Measurements from ENCODE around the gene SNX20.

DNA sequence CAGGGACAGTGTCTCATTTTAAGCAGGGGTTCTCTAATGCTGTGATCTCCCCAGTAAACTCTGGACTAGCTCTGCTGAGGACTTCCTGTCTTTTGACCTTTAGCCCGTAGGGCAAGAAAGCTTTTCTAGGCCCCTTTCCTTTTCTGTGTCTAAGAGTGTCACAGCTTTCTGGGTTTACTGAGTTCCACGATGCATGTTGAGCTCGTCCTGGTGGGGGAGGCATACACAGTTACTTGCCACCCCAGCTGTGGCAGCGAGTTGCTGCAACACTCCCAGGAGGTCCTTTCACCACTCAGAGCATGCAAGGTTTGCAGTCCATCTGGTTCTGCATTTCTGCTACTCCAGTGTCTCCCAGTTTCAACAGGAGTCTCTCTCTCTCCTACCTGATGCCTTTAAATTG, 36.0 kb upstream of the SNX20 start:
- TF ChIP-seq CTCF (IDR thresholded peaks at IDR 0.05) (no peak), ZFX (IDR thresholded peaks at IDR 0.05; ENCODE audit: borderline replicate concordance) (no peak)

All from 22Rv1 (cell line).